Psoas muscle (tissue), 8 donors: ENCODE results near the gene KRTAP17-1. TPM values are rescaled to one million over a fixed set of nuclear protein-coding genes. Genes with fewer than 3 reads are reported as not detected.
A peak's percentile ranks its signal among the peaks of the same experiment; 100 is the strongest.

ENCODE experiments used
- ATAC-seq, 4 donors: fragments of 200-7000 bp; cut with Tn5 transposase; one replicate each; pipeline ENCODE4 v1.9.1; 2020; ENCODE audit warnings: moderate library complexity in 3 of 4, mild to moderate bottlenecking in 2 of 4
- DNase-seq, 2 donors: peaks; one replicate each; pipeline ENCODE4 v3.0.0-alpha.2; 2020
- H3K27ac ChIP-seq: fragments of 200-600 bp; one replicate; pipeline ENCODE4 v1.8.0; 2022
- H3K27me3 ChIP-seq, 3 donors: fragments of 200-600 bp in 1 of 3; one replicate each; pipeline versions ENCODE4 v1.6.1 to v1.8.0; 2013 to 2022; ENCODE audit warnings: low read length in 2 of 3, mild to moderate bottlenecking in 2 of 3, moderate library complexity in 1 of 3; ENCODE audit not compliant: insufficient read depth in 3 of 3
- H3K36me3 ChIP-seq, 2 donors: fragments of 200-600 bp in 1 of 2; one replicate each; pipeline versions ENCODE4 v1.6.1 to v1.8.0; 2013 to 2022; ENCODE audit warnings: low read depth in 1 of 2, mild to moderate bottlenecking in 1 of 2, moderate library complexity in 1 of 2; ENCODE audit not compliant: insufficient read depth in 1 of 2
- H3K4me1 ChIP-seq: fragments of 200-600 bp; one replicate; pipeline ENCODE4 v1.8.0; 2022
- H3K4me3 ChIP-seq: fragments of 200-600 bp; one replicate; pipeline ENCODE4 v1.8.0; 2022; ENCODE audit warnings: mild to moderate bottlenecking
- H3K9me3 ChIP-seq: fragments of 200-600 bp; one replicate; pipeline ENCODE4 v1.8.0; 2022
- WGBS, 3 donors: extraction: QIAGEN DNeasy Blood & Tissue Kit; methylation state at CpG; one replicate each; pipeline versions ENCODE4 v1.1.6 to v1.1.7; 2013; 5-methylcytosine and 5-hydroxymethylcytosine counted together
- intact Hi-C, 2 donors: fragments of 100-400 bp; cut with DNase I; formaldehyde crosslinking; loops; one replicate each; pipeline versions ENCODE4 v1.11.0 to v1.14.2; 2022
- polyA plus RNA-seq, 3 donors: library from polyadenylated mRNA; stranded (reverse); fragments of 200-250 nt; gene quantifications; one replicate each; pipeline ENCODE4 v1.2.3, GENCODE V29; 2013
- total RNA-seq, 4 donors: library from RNA; stranded (reverse); fragmentation: NEBNext Ultra II Directional in 2 of 4; extraction: Animal tissue kit (Norgen Biotek cat#: 25700) in 2 of 4; gene quantifications; one replicate each; pipeline versions ENCODE4 v1.2.1 to v1.2.4, GENCODE V29; 2021 to 2023
- TF ChIP-seq, protein P1 (sequence below): fragments of 200-600 bp; IDR thresholded peaks from one replicate; pipeline ENCODE4 v1.8.0; 2022; ENCODE audit warnings: antibody characterized with exemption
- donor health status: healthy with polysubstance abuse.
- donor health status: DM: no; HTN: no; CAD: no; lungs with moderate emphysema.
- donor health status: Bipolar disorder and iron deficiency.
- donor health status: healthy.
- donor health status: DM: yes; HTN: yes; CAD: no.
- donor health status: DM: no; HTN: no; CAD: no.
- donor health status: DM: no; HTN: no; CAD: no.
- donor health status: DM: yes; HTN: yes; CAD: no.

KRTAP17-1 gene
- total and polyA plus RNA-seq, 7 donors, result not detected

DNA sequence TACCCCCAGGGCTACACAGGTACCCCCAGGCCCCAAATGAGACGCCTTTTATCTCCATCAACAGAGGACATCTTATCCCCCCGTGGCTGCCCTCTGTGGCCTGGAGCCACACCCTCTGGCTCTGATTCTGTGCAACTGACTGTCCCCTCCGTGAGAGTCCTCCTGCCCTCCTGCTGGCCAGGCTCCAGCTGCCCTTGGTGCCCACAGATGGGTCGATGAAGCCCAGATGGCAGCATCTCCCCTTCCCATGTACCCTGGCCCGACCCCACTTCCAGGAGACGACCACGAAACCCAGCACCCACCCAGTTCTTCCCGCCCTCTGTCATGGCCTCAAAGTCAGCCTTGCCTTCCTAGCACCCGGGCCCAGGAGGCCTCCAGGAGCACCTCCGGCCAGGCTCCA is 9.6 kb upstream of the KRTAP17-1 start:
- TF ChIP-seq, protein P1, sequence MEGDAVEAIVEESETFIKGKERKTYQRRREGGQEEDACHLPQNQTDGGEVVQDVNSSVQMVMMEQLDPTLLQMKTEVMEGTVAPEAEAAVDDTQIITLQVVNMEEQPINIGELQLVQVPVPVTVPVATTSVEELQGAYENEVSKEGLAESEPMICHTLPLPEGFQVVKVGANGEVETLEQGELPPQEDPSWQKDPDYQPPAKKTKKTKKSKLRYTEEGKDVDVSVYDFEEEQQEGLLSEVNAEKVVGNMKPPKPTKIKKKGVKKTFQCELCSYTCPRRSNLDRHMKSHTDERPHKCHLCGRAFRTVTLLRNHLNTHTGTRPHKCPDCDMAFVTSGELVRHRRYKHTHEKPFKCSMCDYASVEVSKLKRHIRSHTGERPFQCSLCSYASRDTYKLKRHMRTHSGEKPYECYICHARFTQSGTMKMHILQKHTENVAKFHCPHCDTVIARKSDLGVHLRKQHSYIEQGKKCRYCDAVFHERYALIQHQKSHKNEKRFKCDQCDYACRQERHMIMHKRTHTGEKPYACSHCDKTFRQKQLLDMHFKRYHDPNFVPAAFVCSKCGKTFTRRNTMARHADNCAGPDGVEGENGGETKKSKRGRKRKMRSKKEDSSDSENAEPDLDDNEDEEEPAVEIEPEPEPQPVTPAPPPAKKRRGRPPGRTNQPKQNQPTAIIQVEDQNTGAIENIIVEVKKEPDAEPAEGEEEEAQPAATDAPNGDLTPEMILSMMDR, result no peak
- DNase-seq, result no peak
- H3K4me3 ChIP-seq, result no peak overlapping the region
- ATAC-seq, result no peak
- WGBS, 3 donors, result 79 to 84% (median 83%) methylated on average over 10 of the region's 10 CpGs
- no peaks in the 10 kb centered on the region for H3K36me3 ChIP-seq
- no peaks in the 10 kb centered on the region for H3K9me3 ChIP-seq
- H3K27ac ChIP-seq, result no peak overlapping the region
- no peaks in the 10 kb centered on the region for H3K27me3 ChIP-seq
- H3K4me1 ChIP-seq, result no peaks in the 10 kb centered on the region
- intact Hi-C loops, result loop anchor here (10.0 kb wide), 2 partner anchors 420 to 520 kb away; no protein-coding TSS in a partner anchor

DNA sequence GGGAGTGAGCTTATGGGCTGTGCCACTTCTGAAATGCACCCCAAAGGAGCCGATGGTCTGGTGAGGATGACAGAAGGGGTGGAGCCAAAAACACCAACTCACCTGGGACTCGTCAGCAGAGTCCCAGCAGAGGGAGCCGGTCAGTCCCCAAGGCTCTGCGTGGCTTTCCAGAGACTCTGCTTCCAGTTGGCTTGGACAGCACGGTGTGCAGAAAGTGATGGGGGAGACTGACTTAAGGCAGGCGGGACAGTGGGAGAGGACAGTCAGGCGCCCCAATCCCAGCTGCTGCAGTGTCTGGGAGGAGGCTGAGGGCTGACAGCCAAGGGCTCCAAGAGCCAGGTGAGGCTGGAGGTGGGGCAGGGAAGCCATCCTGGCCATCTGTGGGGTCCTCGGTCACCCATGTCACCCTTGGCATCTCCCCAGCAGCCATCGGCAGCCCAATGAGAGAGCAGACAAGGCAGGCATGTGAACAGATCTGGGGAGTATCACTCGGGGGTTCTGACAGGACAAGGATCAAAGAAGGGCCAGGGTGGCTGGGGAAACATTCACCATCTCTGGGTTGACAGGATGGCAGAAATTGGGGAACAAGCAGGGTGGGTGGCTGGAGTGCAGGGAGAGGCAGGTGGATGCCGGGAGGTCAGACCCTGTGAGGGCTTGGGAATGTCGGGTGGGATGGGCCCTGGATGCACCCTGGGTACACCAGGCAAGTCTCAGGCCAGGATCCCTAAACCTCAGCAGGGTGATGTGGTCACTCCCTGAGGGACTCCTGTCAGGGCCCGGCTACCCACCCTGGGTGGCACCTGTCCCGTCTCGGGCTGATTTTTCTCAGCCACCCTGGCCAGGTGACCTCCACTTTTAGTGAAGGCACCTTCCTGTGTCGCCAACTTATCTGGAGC is 8.9 kb upstream of the KRTAP17-1 start:
- Histone ChIP-seq H3K27ac (no peak overlapping the region), H3K36me3 (no peaks in the 10 kb centered on the region), H3K27me3 (no peaks in the 10 kb centered on the region), H3K4me1 (no peaks in the 10 kb centered on the region), H3K4me3 (no peak overlapping the region), H3K9me3 (no peaks in the 10 kb centered on the region)
- no peak for DNase-seq
- TF ChIP-seq, protein P1, result no peak
- WGBS, 3 donors, result 72 to 75% (median 74%) methylated on average over 14 to 16 of the region's 16 CpGs
- ATAC-seq, result peak in 1 of 4 donors; percentile 27
- intact Hi-C loops, result loop anchor here (10.0 kb wide), 2 partner anchors 420 to 520 kb away; no protein-coding TSS in a partner anchor

DNA sequence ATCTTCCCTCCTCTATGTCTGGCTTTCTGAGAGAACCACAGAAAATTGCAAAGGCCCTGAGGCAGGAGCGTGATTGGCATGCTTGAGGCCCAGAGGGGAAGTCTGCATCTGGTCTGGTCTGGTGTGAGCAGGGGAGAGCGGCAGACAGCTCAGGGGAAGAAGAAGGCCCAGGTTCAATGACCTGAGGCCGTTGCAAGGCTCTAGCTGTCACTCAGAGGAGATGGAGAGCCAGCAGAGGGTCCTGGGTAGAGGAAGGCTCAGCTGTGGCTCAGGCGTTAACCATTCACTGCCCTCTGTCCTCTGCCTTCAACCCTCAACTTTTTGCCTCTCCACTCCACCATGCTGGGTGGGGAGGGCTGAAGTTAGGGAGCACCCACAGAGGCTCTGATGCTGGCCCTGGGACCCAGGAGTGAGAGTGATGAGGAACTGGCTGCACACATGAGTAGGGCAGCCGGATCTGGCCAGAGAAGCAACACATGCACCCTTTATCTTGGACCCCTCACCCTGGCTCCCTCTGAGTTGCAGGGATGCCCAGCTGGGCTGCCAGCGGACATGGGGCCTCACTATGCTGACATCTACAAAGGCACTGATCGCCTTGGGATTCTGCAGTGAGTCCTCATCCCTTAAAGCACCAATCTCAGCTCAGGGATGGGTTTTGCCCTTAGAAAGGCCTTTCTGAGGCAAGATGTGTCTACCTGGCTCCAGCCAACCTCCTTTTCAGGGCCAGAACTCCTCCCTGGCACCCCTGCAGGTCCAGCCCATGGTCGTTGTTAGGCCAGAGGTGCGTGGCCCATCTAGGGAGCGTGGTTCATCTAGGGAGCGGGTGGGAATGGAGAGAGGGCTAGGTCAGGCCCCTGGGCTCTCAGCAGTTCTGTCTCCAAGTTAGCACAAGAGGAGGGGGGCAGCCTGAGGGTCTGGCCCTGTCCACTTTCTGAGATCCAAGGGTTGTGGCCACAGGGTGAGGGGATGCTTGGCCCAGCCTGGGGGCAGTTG is 7.7 kb upstream of the KRTAP17-1 start:
- no peak for DNase-seq
- TF ChIP-seq, protein P1, result no peak
- Histone ChIP-seq H3K9me3 (no peaks in the 10 kb centered on the region), H3K27me3 (no peaks in the 10 kb centered on the region), H3K4me3 (no peak overlapping the region), H3K27ac (no peak overlapping the region), H3K36me3 (no peaks in the 10 kb centered on the region), H3K4me1 (no peaks in the 10 kb centered on the region)
- intact Hi-C loops, result loop anchor here (2.0 to 10.0 kb wide), 3 partner anchors 414 to 518 kb away; no protein-coding TSS in a partner anchor
- WGBS, 3 donors, result 91 to 94% (median 93%) methylated on average over 11 of the region's 11 CpGs
- no peak for ATAC-seq

DNA sequence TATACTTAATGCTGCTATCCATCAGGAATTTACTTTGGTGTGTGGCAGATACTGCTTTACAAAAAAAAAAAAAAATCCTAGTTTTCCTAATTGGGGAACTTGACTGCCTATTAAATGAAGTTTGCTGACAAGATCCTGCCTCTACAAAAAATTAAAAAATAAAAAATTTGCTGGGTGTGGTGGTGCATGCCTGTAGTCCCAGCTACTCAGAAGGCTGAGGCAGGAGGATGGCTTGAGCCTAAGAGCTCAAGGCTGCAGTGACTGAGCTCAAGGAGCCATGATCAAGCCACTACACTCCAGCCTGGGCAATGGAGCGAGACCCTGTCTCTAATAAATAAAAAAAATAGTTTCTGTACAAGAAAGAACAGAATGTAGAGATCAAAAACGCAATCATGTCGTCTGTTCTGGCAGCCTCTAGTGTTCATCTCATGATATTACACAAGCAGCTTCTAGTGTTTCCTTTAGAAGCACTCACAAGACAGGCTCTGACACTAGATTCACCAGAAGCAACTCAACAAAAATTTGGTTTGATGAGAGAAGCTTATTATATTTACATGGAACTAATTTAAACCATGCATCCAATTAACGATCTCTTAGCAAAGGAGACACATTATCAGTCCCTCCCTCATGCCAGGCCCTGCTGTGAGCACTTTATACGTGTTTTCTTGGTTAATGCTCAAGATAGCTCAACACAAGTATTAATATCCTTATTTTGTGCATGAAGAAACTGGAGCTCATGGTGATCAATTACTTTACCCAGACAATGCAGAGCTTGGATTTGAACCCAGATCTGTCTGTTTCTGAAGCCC is 6.8 kb upstream of the KRTAP17-1 start:
- ATAC-seq, result no peak
- Histone ChIP-seq H3K4me1 (no peaks in the 10 kb centered on the region), H3K9me3 (no peaks in the 10 kb centered on the region), H3K27ac (no peak overlapping the region), H3K4me3 (no peak overlapping the region), H3K36me3 (no peaks in the 10 kb centered on the region), H3K27me3 (no peaks in the 10 kb centered on the region)
- TF ChIP-seq, protein P1, result peak; percentile 54
- intact Hi-C loops, result loop anchor here (2.0 to 10.0 kb wide), 3 partner anchors 413 to 517 kb away; no protein-coding TSS in a partner anchor
- DNase-seq, result no peak
- WGBS, 3 donors, result 39 to 54% (median 44%) methylated on average over 5 of the region's 5 CpGs
